Measurements from ENCODE around the gene ZNF609.

GRCh38 chr15:64717130-64717529, 256.8 kb downstream of the ZNF609 start:
- TF ChIP-seq SPI1 (IDR thresholded peaks at IDR 0.05; ENCODE audit: low read depth, low read length) = no peak
- no peak for TF ChIP-seq POLR2AphosphoS5 (IDR thresholded peaks at IDR 0.05; ENCODE audit: low read depth, low read length)
- TF ChIP-seq POLR2A (IDR thresholded peaks at IDR 0.05; ENCODE audit: low read depth, low read length) = no peak
- TF ChIP-seq TAF1 (IDR thresholded peaks at IDR 0.05; ENCODE audit: low read depth, low read length) = no peak
- no peak for TF ChIP-seq POU2F2 (IDR thresholded peaks at IDR 0.05; ENCODE audit: low read depth, low read length)
